Activated naive CD8-positive, alpha-beta T cell (primary cell): ENCODE measurements around the gene PHF20.
"Not testable (repeated sequence)": the region's sequence is repeated elsewhere in the genome, so short reads cannot be mapped to it uniquely, and the experiment has no call there.

Experiments used
- H3K27ac Mint-ChIP-seq: one replicate; pipeline ENCODE4 v1.8.0; 2021; ENCODE audit warnings: mixed read lengths
- H3K27me3 Mint-ChIP-seq: one replicate; pipeline ENCODE4 v1.8.0; 2021; ENCODE audit warnings: mixed read lengths
- H3K36me3 Mint-ChIP-seq: one replicate; pipeline ENCODE4 v1.8.0; 2021; ENCODE audit warnings: mixed read lengths
- H3K4me1 Mint-ChIP-seq: one replicate; pipeline ENCODE4 v1.8.0; 2021; ENCODE audit warnings: low read depth, mixed read lengths
- H3K4me3 Mint-ChIP-seq: one replicate; pipeline ENCODE4 v1.8.0; 2021; ENCODE audit warnings: mild to moderate bottlenecking, mixed read lengths
- H3K9me3 Mint-ChIP-seq: one replicate; pipeline ENCODE4 v1.8.0; 2021; ENCODE audit warnings: low read depth, mixed read lengths

Gene PHF20

DNA sequence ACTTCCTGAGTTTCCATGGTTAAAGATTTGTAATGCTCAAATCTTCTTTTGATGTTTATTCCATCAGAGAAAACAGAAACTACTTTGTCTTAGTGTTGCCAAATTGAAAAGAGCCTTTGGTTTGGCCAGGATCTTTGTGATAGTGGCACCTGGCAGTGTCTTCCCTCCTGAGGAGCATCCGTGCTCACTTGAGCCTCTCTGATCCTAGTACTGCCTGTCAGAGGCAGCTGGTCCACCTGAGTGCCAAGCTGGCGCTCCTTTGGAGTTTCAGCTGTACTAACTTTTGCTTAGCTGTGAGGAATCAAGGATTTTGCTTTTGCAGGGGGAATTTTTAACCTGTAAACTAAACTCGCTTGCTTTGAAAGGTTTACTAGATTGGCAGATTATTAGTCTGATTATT is 121.1 kb downstream of the PHF20 start:
- Mint-ChIP-seq H3K4me3 (no peak overlapping the region), H3K36me3 (no peaks in the 10 kb centered on the region), H3K27me3 (no peaks in the 10 kb centered on the region), H3K27ac (no peak overlapping the region), H3K9me3 (no peaks in the 10 kb centered on the region), H3K4me1 (peaks cover 15% of the 10 kb centered on the region)

DNA sequence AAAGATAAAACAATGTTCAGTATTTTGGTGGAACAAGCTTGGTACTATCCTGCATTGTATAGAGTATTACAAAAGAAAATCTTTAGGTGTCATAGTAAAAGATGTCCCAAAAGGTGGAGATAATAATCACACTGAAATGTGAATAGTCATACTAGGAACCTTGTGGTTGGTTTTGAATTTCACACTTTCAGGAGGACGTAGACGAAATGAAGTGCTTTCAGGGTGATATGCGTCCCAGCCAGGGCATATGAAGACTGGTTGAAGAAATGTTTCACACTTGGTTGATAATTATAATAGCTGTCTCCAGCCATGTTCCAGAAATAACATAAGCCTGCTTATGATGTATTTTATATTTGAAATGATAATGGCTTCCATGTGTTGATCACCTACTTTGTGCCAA is 122.1 kb downstream of the PHF20 start:
- peaks cover 15% of the 10 kb centered on the region for H3K4me1 Mint-ChIP-seq
- no peaks in the 10 kb centered on the region for H3K36me3 Mint-ChIP-seq
- no peak overlapping the region for H3K4me3 Mint-ChIP-seq
- no peaks in the 10 kb centered on the region for H3K27me3 Mint-ChIP-seq
- no peaks in the 10 kb centered on the region for H3K9me3 Mint-ChIP-seq
- peak overlapping the region; percentile 16 for H3K27ac Mint-ChIP-seq

DNA sequence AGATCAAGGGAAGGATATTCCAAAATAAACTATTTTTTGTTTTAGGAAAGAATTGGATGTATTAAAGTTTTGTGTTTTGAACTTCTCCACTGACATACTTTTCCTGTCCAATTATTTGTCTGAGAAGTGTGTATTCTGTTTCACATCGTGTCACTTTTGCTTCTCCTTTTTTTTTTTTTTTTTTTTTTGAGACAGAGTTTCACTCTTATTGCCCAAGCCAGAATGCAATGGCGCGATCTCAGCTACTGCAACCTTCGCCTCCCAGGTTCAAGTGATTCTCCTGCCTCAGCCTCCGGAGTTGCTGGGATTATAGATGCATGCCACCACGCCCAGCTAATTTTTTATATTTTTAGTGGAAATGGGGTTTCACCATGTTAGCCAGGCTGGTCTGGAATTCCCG is 123.7 kb downstream of the PHF20 start:
- not testable (repeated sequence) for H3K36me3 Mint-ChIP-seq, H3K27me3 Mint-ChIP-seq, H3K27ac Mint-ChIP-seq, H3K4me3 Mint-ChIP-seq, H3K9me3 Mint-ChIP-seq
- H3K4me1 Mint-ChIP-seq: peaks cover 15% of the 10 kb centered on the region

DNA sequence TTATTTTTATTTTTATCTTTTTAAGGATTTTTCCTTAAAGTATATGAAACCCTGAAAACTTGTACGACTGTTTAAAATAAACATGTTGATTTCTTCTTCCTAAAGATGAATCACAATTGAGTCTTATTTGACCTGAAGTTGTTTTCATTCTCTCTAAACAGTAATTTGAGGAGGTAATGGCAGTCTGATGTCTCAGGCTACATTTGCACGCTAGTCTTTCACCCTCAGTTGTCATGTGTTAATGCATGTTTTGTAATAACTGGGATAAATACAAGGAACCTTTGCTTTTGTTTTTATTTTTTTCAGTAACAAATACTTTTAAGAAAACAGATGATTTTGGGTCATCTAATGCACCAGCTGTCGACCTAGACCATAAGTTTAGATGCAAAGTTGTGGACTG is 127.2 kb downstream of the PHF20 start:
- Mint-ChIP-seq H3K4me3 (no peak overlapping the region), H3K9me3 (no peaks in the 10 kb centered on the region), H3K4me1 (peaks cover 13% of the 10 kb centered on the region), H3K27me3 (no peaks in the 10 kb centered on the region), H3K27ac (no peak overlapping the region), H3K36me3 (no peaks in the 10 kb centered on the region)

DNA sequence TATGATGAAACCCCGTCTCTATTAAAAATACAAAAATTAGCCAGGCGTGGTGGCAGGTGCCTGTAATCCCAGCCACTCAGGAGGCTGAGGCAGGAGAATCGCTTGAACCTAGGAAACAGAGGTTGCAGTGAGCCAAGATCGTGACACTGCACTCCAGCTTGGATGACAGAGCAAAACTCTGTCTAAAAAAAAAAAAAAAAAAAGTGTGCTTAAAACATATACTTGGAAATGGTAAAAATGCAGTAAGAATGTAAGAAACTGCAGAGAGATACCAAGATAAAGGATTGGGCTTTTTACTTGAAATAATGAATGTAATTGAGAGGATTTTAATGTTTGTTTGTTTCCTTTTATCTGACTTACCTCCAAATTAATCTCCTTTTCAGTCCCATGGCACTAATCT is 129.4 kb downstream of the PHF20 start:
- not testable (repeated sequence) for H3K27ac Mint-ChIP-seq, H3K27me3 Mint-ChIP-seq, H3K36me3 Mint-ChIP-seq, H3K9me3 Mint-ChIP-seq, H3K4me3 Mint-ChIP-seq
- H3K4me1 Mint-ChIP-seq: peaks cover 16% of the 10 kb centered on the region

DNA sequence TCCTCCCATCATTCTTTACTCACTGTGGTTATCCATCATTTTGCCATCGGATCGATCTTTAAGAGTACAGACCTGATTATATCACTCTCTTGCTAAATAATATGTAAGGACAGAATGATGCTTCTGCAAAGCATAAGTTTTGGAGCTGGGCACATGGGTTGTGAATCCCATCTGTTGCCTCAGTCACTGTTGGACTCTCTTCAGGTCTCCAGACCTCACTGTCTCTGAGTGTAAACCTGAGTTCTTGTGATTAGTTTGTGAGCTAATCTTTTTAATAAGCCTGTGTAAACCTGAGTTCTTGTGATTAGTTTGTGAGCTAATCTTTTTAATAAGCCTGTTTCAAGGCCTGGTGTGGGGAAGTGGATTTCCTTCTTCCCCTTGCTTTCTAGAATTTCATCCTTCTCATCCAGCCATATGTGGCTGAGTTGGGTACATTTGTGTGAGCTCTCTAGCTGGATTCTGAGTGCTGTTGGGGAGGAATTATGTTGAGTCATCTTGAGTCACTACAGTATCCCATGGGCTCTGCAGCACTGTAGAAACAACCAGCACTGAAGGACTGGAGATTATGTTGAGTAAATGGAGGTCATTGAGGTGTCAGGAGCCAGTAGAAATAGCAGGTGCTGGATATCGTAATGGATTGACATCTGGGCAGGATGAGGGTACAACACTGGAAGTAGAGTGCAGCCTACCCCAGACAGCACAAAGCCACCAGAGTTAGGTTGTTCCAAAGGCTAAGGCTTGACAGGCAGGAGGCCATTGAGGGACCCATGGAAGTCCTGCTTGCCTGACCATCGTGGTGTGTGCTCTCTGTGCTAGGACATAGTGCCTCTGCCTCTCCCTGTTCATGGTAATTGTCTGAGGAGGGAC is 130.1 kb downstream of the PHF20 start:
- H3K27me3 Mint-ChIP-seq: no peaks in the 10 kb centered on the region
- H3K9me3 Mint-ChIP-seq: no peaks in the 10 kb centered on the region
- peak overlapping the region; percentile 5 for H3K27ac Mint-ChIP-seq
- H3K36me3 Mint-ChIP-seq: peaks cover 4% of the 10 kb centered on the region
- peaks cover 19% of the 10 kb centered on the region for H3K4me1 Mint-ChIP-seq
- no peak overlapping the region for H3K4me3 Mint-ChIP-seq

DNA sequence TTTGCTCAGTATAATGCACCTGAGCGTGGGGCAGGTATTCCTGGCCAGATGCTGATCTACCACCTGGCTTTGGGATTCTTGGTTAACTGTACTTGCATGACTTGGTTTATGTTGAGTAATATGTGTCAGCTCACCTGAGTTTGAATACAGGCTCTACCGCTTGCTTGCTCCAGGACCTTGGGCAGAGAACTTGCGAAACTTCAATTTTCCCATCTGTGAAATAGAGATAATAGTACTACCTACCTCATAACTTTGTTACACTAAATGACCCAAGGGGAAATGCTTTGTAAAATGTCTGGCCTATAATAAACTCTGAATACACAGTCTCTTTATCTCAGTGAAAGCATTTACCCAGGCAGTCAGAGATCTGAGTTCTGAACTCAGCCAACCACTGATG is 130.7 kb downstream of the PHF20 start:
- H3K27me3 Mint-ChIP-seq: no peaks in the 10 kb centered on the region
- no peak overlapping the region for H3K4me3 Mint-ChIP-seq
- H3K27ac Mint-ChIP-seq: no peak overlapping the region
- H3K9me3 Mint-ChIP-seq: no peaks in the 10 kb centered on the region
- H3K4me1 Mint-ChIP-seq: peaks cover 20% of the 10 kb centered on the region
- peaks cover 4% of the 10 kb centered on the region for H3K36me3 Mint-ChIP-seq

DNA sequence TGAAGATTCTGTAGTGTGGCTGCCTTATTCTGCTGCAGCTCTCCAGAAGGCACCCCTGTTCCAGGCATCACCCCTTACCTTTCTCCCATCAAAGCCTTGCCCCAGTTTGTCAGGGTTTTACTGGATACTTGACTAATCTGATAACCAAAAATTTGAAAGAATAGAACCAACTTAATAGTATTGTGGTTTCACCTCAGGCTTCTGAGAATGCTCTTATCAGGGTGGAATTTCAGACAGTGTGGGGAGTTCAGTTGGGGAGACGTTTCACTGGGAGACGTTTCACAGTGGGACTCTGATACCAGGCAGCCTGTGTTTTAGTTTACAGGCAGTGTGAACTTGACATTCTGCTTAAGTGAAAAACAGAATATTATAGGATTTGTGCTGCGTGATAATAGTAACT is 132.0 kb downstream of the PHF20 start:
- H3K9me3 Mint-ChIP-seq: no peaks in the 10 kb centered on the region
- no peaks in the 10 kb centered on the region for H3K27me3 Mint-ChIP-seq
- peaks cover 29% of the 10 kb centered on the region for H3K4me1 Mint-ChIP-seq
- H3K36me3 Mint-ChIP-seq: peaks cover 6% of the 10 kb centered on the region
- H3K27ac Mint-ChIP-seq: no peak overlapping the region
- no peak overlapping the region for H3K4me3 Mint-ChIP-seq

DNA sequence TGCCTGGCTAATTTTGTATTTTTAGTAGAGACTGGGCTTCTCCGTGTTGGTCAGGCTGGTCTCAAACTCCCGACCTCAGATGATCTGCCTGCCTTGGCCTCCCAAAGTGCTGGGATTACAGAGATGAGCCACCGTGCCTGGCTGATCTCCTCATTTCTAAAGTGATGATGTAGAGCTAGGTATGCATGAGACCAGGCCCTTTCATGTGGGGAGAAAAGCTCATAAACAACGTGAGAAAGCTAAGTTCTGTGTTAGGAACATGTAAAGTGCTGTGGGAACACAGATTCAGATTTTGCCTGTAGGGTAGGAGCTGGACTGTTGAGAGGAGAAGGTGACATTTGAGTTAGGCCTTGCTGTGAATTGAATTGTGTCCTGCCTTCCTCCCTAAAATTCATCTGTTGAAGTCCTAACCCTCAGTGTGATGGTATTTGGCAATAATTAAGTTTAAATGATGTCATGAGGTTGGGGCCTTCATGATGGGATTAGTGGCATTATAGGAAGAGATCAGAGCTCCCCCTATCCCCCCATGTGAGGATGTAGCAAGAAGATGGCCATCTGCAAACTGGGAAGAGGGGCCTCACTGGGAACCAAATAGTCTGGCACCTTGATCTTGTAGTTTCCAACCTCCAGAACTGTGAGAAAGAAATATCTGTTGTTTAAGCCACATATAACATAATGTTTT is 133.3 kb downstream of the PHF20 start:
- Mint-ChIP-seq H3K9me3 (no peaks in the 10 kb centered on the region), H3K4me3 (no peak overlapping the region), H3K4me1 (peaks cover 41% of the 10 kb centered on the region), H3K27ac (peak overlapping the region; percentile 23), H3K36me3 (peaks cover 6% of the 10 kb centered on the region), H3K27me3 (no peaks in the 10 kb centered on the region)

DNA sequence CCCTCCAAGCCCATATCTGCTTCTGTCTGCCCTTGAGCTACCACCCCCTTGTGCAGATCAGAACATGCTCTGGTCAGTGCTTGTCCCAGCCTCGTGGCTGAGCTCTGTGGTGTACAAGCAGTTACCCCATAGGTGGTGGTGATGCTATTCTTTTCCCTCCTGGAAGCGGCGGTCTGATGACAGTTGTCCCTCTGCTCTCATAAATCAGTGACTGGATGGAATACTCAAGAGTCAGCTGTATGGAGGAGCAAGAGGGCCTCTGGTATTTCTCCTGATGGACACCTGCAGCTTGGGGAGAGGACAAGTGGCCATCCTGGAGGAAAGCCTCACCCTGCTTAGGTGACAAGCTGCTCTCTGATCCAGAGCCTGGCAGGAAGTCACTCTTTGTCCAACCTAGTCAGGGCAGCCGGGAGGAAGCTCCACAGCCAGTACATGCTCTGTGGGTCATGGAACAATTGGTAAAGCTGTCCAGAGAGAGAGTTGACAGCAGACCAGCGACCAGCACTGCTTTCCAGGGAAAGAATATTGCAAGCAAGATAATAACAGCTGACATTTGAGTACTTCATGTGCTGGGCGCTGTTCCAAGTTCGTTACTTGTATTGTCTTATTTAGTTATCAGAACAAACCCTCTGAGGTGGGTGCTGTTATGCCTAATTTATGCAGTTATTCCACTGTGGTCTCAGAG is 135.3 kb downstream of the PHF20 start:
- H3K9me3 Mint-ChIP-seq: no peaks in the 10 kb centered on the region
- H3K36me3 Mint-ChIP-seq: peaks cover 8% of the 10 kb centered on the region
- peak overlapping the region; percentile 61 for H3K27ac Mint-ChIP-seq
- peaks cover 37% of the 10 kb centered on the region for H3K4me1 Mint-ChIP-seq
- no peaks in the 10 kb centered on the region for H3K27me3 Mint-ChIP-seq
- no peak overlapping the region for H3K4me3 Mint-ChIP-seq

DNA sequence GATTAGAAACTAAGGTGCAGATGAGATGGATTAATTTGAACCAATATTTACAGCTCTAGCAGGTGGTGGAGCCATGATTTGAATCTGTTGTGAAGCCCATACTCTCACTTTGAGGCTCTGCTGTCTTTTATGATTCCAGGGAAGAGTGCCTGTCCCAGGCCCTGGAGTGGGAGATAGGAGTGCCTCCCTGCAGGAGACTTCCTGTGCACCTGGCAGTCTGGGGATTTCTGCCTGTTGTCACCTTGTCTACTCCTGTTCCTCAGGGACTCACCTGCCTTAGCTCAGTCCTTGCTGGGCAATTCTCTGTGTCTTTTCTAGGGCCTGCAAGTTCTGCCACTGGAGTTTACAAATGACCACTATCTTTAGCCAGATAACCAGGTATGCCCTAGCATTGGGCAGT is 136.2 kb downstream of the PHF20 start:
- Mint-ChIP-seq H3K4me1 (peaks cover 34% of the 10 kb centered on the region), H3K9me3 (no peaks in the 10 kb centered on the region), H3K36me3 (peaks cover 8% of the 10 kb centered on the region), H3K27ac (peak overlapping the region; percentile 61), H3K27me3 (no peaks in the 10 kb centered on the region), H3K4me3 (no peak overlapping the region)

DNA sequence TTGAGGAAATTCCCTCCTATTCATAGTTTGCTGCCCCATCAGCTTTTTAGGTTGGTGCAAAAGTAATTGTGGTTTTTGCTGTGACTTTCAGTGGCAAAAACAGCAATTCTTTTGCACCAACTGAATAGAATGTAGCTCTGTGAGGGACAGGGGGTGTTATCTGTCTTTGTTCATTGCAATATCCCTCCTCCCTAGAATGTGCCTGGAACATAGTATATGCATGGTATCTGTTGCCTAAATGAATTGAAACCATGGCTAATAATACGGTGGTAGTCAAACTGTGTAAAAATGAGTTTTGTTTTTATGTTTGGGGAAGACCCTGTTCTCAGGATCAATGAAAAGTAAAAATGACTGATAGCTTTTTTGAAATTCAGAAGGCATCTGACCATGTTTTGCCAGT is 137.4 kb downstream of the PHF20 start:
- Mint-ChIP-seq H3K9me3 (no peaks in the 10 kb centered on the region), H3K27ac (peak overlapping the region; percentile 72), H3K4me3 (no peak overlapping the region), H3K27me3 (no peaks in the 10 kb centered on the region), H3K36me3 (peaks cover 8% of the 10 kb centered on the region), H3K4me1 (peaks cover 34% of the 10 kb centered on the region)

DNA sequence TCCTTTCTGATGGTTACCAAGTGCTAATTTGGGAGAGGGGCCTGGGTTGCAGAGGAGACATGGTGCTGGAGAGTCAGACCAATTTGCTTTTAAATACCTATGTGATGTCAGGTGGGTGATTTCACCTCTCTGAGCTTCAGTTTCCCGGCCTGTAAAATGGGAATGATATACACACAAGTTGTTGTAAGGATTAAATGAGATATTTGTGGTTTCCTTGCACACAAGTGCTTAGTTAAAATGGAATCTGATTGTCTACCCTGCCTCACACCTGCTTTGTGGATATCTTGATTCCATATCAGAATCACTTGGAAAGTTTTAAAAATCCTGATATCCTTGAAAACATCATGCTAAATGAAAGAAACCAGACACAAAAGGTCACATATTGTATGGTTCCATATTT is 138.0 kb downstream of the PHF20 start:
- H3K4me1 Mint-ChIP-seq: peaks cover 32% of the 10 kb centered on the region
- H3K27ac Mint-ChIP-seq: peak overlapping the region; percentile 72
- no peaks in the 10 kb centered on the region for H3K27me3 Mint-ChIP-seq
- peaks cover 8% of the 10 kb centered on the region for H3K36me3 Mint-ChIP-seq
- no peak overlapping the region for H3K4me3 Mint-ChIP-seq
- H3K9me3 Mint-ChIP-seq: no peaks in the 10 kb centered on the region

DNA sequence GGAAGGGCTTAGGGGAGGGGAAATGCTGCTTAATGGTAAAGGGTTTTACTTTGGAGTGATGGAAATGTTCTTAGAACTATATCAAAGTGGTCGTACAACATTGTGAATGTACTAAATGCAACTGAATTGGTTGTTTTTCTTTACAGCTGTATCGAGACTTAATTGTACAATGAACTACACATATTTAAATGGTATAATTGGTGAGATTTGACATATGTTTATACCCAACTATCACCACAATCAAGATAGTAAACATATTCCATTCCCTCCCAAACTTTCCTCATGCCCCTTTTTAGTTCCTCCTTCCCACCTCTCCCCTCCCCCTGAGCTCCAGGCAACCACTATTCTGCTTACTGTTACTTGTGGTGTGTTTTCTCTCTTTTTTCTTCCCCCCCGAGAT is 138.4 kb downstream of the PHF20 start:
- Mint-ChIP-seq H3K4me1 (peaks cover 28% of the 10 kb centered on the region), H3K36me3 (peaks cover 8% of the 10 kb centered on the region), H3K9me3 (no peaks in the 10 kb centered on the region), H3K27ac (no peak overlapping the region), H3K27me3 (no peaks in the 10 kb centered on the region), H3K4me3 (no peak overlapping the region)

DNA sequence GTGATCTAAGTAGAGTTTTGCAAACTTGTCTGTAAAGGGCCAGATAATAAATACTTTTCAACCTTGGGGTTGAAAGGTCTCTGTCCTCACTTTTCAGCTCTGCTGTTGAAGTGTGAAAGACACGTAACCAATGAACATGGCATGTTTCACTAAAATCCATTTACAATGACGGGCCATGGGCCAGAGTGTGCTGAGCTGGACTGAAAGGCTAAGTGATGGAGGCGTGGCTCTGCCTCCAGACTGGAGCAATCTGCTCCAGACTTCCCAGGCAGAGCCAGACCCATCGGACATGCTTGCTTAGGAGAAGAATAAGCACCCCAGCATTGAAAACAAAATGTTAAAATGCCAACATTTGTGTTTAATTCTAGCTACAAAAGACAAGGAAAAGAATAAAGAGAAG is 141.1 kb downstream of the PHF20 start:
- Mint-ChIP-seq H3K4me3 (no peak overlapping the region), H3K9me3 (no peaks in the 10 kb centered on the region), H3K27me3 (no peaks in the 10 kb centered on the region), H3K4me1 (peaks cover 20% of the 10 kb centered on the region), H3K27ac (peak overlapping the region; percentile 64), H3K36me3 (peaks cover 2% of the 10 kb centered on the region)
